ENCODE data around the gene TBCA. TPM values are rescaled to one million over a fixed set of nuclear protein-coding genes. Genes with fewer than 3 reads are reported as not detected.
"Not testable (repeated sequence)": the region's sequence is repeated elsewhere in the genome, so short reads cannot be mapped to it uniquely, and the experiment has no call there.

The TBCA gene
- total RNA-seq, 2 experiments from 2014 or later: 156 to 166 TPM

DNA sequence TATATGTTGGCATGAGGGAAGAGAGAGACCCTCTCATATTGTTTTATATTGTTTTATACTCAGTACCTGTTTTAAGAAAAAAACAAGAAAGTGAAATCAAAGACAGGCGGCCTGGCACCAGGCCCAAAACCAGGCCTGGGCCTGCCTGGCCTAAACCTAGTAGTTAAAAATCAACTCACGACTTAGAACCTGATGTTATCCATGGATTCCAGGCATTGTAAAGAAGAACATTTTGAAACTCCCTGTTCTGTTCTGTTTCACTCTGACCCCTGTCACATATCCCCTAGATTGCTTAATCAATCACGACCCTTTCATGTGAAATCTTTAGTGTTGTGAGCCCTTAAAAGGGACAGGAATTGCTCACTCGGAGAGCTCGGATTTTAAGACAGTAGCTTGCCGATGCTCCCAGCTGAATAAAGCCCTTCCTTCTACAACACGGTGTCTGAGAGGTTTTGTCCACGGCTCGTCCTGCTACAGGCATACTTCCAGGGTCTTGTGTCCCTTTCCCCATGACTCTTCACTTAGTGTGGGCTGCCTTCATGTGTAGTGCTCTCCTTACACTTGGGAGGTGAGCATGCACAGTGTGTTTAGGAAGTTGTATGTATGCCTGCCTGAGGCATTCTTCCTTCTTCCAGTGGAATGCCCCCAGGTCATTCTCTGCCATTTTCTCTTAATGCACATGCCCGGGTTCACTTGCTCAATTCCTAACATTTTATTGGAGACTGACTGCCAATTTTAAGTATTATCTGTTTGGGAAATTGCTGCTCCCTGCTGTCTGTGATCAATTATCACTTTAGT lies 17.8 kb downstream of the TBCA start:
- no peak overlapping the region for H3K4me3 Mint-ChIP-seq
- no peak overlapping the region for H3K27ac Mint-ChIP-seq
- H3K36me3 Mint-ChIP-seq: peaks cover 43% of the 10 kb centered on the region
- H3K27me3 Mint-ChIP-seq: no peaks in the 10 kb centered on the region
- POLR2A ChIA-PET: no interaction called here
- DNase-seq: no peak
- H3K9me3 Mint-ChIP-seq: peaks cover 4% of the 10 kb centered on the region
- ATAC-seq (ENCODE audit: low read depth): no peak
- peaks cover 4% of the 10 kb centered on the region for H3K4me1 Mint-ChIP-seq

GRCh38 chr5:77751328-77752023 lies 24.7 kb downstream of the TBCA start:
- H3K4me1 Mint-ChIP-seq: peaks cover 4% of the 10 kb centered on the region
- POLR2A ChIA-PET: no interaction called here
- DNase-seq: no peak
- ATAC-seq (ENCODE audit: low read depth): no peak
- H3K27ac Mint-ChIP-seq: no peak overlapping the region
- no peaks in the 10 kb centered on the region for H3K27me3 Mint-ChIP-seq
- no peaks in the 10 kb centered on the region for H3K9me3 Mint-ChIP-seq
- peaks cover 13% of the 10 kb centered on the region for H3K36me3 Mint-ChIP-seq
- H3K4me3 Mint-ChIP-seq: no peak overlapping the region

- H3K36me3 Mint-ChIP-seq; ATAC-seq (ENCODE audit: low read depth); H3K4me3 Mint-ChIP-seq; DNase-seq; H3K27me3 Mint-ChIP-seq; H3K4me1 Mint-ChIP-seq; H3K27ac Mint-ChIP-seq; H3K9me3 Mint-ChIP-seq; POLR2A ChIA-PET: not testable (repeated sequence)
These were observed 25.2 kb downstream of the TBCA start for GRCh38 chr5:77750928-77751327.

DNA sequence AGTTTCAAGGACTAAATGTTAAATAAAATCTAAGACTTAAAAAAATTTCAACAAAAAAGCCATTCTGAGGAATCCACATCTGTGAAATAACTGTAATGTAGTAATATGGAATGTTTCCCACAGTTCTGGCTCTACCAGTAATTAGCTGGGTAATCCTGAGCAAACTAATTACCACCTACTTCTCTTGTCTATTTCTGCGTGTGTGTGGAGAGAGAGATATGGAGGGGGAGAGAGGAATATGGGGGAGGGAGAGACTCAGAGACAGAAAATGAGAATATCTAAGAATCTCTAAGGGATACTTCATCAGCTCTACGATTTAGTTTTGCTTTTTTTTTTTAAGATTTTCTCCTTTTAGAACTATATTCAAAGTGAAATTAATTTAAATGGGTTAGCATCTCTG lies 28.0 kb downstream of the TBCA start:
- DNase-seq: no peak
- POLR2A ChIA-PET: no interaction called here

DNA sequence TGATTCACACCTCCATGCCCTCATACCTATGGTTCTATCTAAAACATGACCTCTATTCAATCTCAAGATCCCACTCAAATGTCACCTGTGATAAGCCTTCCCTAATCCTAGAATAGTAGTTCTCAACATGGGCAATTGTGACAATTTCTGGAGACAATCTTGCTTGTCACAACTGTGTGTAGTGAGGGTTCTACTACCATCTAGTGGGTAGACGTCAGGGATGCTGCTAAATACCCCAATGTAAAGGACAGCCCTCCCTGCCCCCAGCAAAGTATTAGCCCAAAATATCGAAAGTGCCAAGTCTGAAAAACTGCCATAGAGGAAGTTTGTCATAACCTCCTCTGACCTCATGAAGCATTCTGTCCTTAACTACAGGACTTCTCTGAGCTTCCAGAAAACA lies 32.0 kb downstream of the TBCA start:
- Mint-ChIP-seq H3K27ac (no peak overlapping the region), H3K4me3 (no peak overlapping the region), H3K36me3 (peaks cover 23% of the 10 kb centered on the region), H3K27me3 (no peaks in the 10 kb centered on the region), H3K9me3 (peaks cover 2% of the 10 kb centered on the region), H3K4me1 (peaks cover 1% of the 10 kb centered on the region)
- POLR2A ChIA-PET: no interaction called here
- no peak for ATAC-seq (ENCODE audit: low read depth)
- DNase-seq: no peak

More for the DNA sequence above, 28.0 kb downstream of the TBCA start:
- ATAC-seq (ENCODE audit: low read depth): no peak
- no peak overlapping the region for H3K27ac Mint-ChIP-seq
- H3K4me1 Mint-ChIP-seq: peaks cover 4% of the 10 kb centered on the region
- H3K4me3 Mint-ChIP-seq: no peak overlapping the region
- no peaks in the 10 kb centered on the region for H3K27me3 Mint-ChIP-seq
- H3K36me3 Mint-ChIP-seq: peaks cover 25% of the 10 kb centered on the region
- peaks cover 2% of the 10 kb centered on the region for H3K9me3 Mint-ChIP-seq

- ATAC-seq (ENCODE audit: low read depth): no peak
- Mint-ChIP-seq H3K27me3 (no peaks in the 10 kb centered on the region), H3K4me3 (no peak overlapping the region), H3K9me3 (peaks cover 2% of the 10 kb centered on the region), H3K4me1 (peaks cover 1% of the 10 kb centered on the region), H3K27ac (no peak overlapping the region), H3K36me3 (peaks cover 20% of the 10 kb centered on the region)
- POLR2A ChIA-PET: no interaction called here
- no peak for DNase-seq
These were observed 33.0 kb downstream of the TBCA start for GRCh38 chr5:77743181-77743580.

DNA sequence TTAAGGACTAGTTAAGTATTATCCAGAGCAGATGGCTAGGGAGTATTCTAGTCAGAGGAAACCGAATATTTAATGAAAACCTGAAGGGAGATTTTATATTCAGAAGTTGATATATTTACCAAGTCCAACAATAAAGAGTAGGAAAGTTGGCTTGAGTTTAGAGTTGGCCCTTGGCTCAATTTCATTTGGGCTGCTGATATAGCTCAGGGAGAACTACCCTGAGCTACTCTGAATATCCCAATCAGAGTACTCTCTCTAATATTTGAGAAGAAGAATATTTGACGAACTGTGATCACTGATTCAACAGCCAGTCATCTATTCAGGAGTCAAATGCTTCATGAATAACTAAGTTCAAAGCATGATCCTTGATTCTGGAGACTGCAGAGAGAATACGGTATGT lies 34.5 kb downstream of the TBCA start:
- H3K27me3 Mint-ChIP-seq: no peaks in the 10 kb centered on the region
- peaks cover 2% of the 10 kb centered on the region for H3K9me3 Mint-ChIP-seq
- H3K4me1 Mint-ChIP-seq: peaks cover under 1% of the 10 kb centered on the region
- POLR2A ChIA-PET: no interaction called here
- peaks cover 24% of the 10 kb centered on the region for H3K36me3 Mint-ChIP-seq
- no peak for ATAC-seq (ENCODE audit: low read depth)
- DNase-seq: no peak
- H3K27ac Mint-ChIP-seq: no peak overlapping the region
- no peak overlapping the region for H3K4me3 Mint-ChIP-seq

- POLR2A ChIA-PET: no interaction called here
- no peaks in the 10 kb centered on the region for H3K27me3 Mint-ChIP-seq
These were observed 41.3 kb downstream of the TBCA start for GRCh38 chr5:77734885-77735284.

GRCh38 chr5:77733130-77733529 lies 43.0 kb downstream of the TBCA start:
- no peak overlapping the region for H3K27ac Mint-ChIP-seq
- H3K36me3 Mint-ChIP-seq: peaks cover 36% of the 10 kb centered on the region
- no peak overlapping the region for H3K4me3 Mint-ChIP-seq
- ATAC-seq (ENCODE audit: low read depth) (no peak), DNase-seq (no peak)
- H3K4me1 Mint-ChIP-seq: peaks cover 2% of the 10 kb centered on the region
- peaks cover 5% of the 10 kb centered on the region for H3K9me3 Mint-ChIP-seq
- POLR2A ChIA-PET: no interaction called here
- no peaks in the 10 kb centered on the region for H3K27me3 Mint-ChIP-seq

More at GRCh38 chr5:77734885-77735284, 41.3 kb downstream of the TBCA start:
- Mint-ChIP-seq H3K4me1 (peaks cover 2% of the 10 kb centered on the region), H3K36me3 (peaks cover 33% of the 10 kb centered on the region), H3K27ac (no peak overlapping the region), H3K9me3 (peaks cover 5% of the 10 kb centered on the region), H3K4me3 (no peak overlapping the region)
- DNase-seq: no peak
- no peak for ATAC-seq (ENCODE audit: low read depth)

DNA sequence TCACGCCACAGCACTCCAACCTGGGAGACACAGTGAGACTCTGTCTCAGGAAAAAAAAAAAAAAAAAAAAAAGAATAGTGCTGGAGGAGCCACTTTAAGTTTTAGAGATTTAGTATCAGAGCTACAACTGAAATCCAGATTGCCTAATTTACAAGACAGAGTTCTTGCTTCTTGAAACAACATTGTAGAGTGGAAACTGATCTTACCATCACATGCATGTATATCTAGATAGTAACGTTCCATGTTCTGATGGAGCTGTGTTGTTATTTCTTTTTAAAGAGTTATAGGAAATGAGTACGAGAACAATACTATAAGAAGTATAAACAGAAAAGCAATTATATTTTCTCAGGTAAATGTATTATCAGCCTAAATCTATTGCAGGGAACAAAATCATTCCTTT lies 48.9 kb downstream of the TBCA start:
- no peak for ATAC-seq (ENCODE audit: low read depth)
- Mint-ChIP-seq H3K9me3 (no peaks in the 10 kb centered on the region), H3K27me3 (no peaks in the 10 kb centered on the region), H3K4me1 (no peaks in the 10 kb centered on the region), H3K4me3 (no peak overlapping the region), H3K27ac (no peak overlapping the region), H3K36me3 (peaks cover 14% of the 10 kb centered on the region)
- DNase-seq: no peak
- POLR2A ChIA-PET: no interaction called here

GRCh38 chr5:77725616-77726015 lies 50.5 kb downstream of the TBCA start:
- no peak for ATAC-seq (ENCODE audit: low read depth)
- no peaks in the 10 kb centered on the region for H3K27me3 Mint-ChIP-seq
- H3K9me3 Mint-ChIP-seq: no peaks in the 10 kb centered on the region
- no peak for DNase-seq
- no peak overlapping the region for H3K4me3 Mint-ChIP-seq
- POLR2A ChIA-PET: no interaction called here
- H3K36me3 Mint-ChIP-seq: peaks cover 13% of the 10 kb centered on the region
- no peak overlapping the region for H3K27ac Mint-ChIP-seq
- no peaks in the 10 kb centered on the region for H3K4me1 Mint-ChIP-seq

DNA sequence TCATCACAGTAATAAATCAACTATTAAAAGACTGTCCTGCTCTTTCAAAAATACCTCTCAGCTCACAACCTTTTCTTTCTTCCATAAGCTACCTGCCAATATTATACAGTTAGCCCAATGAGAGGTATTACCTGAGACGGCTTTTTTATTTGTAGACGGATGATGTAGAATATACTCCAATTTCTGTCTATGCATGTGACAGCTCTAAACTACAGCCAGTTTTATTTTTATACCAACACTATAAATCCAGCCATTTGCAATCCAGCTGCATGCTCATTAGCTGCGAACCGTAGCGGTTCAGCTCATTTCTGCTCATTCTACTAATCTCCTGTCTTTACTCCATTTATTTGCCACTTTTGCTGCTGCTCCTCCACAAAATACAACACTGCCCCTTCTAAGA lies 51.2 kb downstream of the TBCA start:
- H3K4me1 Mint-ChIP-seq: peaks cover 1% of the 10 kb centered on the region
- no peaks in the 10 kb centered on the region for H3K9me3 Mint-ChIP-seq
- DNase-seq (no peak), ATAC-seq (ENCODE audit: low read depth) (no peak)
- H3K27me3 Mint-ChIP-seq: no peaks in the 10 kb centered on the region
- H3K36me3 Mint-ChIP-seq: peaks cover 13% of the 10 kb centered on the region
- H3K4me3 Mint-ChIP-seq: no peak overlapping the region
- H3K27ac Mint-ChIP-seq: no peak overlapping the region
- POLR2A ChIA-PET: no interaction called here

DNA sequence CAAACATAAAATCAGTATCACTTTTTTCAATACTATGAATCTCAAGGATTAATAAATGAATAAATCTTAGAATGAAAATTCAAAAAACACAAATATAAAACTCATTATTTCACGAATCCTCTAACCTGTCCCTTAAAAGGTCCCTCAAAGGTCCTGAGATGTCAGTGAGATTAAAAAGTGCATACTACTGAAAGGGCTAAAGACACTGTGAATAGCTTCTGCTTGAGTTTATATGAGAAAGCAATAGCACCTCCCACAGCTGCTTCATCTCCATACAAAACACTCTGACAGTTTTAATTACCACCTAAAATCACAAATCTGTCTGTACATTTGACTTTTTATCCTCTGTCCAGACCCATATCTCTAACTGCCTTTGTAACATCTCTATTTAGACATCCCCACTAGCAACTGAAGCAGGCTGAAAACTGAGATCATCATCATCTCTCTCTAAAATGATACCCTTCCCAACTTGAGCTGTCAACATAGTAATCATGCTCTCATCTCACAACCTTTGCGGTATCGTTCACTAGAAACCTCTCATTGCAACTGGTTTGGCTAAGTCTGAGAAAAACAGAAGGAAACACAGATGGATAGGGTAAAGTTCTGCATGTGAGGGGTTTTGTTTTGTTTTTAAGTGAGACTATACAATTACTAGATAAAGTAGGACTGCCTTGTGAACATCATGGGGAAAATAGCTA lies 56.3 kb downstream of the TBCA start:
- H3K4me3 Mint-ChIP-seq: no peak overlapping the region
- peaks cover 7% of the 10 kb centered on the region for H3K4me1 Mint-ChIP-seq
- ATAC-seq (ENCODE audit: low read depth): no peak
- DNase-seq: no peak
- H3K36me3 Mint-ChIP-seq: peaks cover 14% of the 10 kb centered on the region
- H3K9me3 Mint-ChIP-seq: peaks cover 2% of the 10 kb centered on the region
- H3K27ac Mint-ChIP-seq: no peak overlapping the region
- H3K27me3 Mint-ChIP-seq: no peaks in the 10 kb centered on the region
- POLR2A ChIA-PET: no interaction called here
